ENCODE measurements around the gene GNS. TPM values are rescaled to one million over a fixed set of nuclear protein-coding genes. Genes with fewer than 3 reads are reported as not detected.

Gene GNS
- polyA plus RNA-seq, 1 donor from 2014 or later = 39.0 TPM

DNA sequence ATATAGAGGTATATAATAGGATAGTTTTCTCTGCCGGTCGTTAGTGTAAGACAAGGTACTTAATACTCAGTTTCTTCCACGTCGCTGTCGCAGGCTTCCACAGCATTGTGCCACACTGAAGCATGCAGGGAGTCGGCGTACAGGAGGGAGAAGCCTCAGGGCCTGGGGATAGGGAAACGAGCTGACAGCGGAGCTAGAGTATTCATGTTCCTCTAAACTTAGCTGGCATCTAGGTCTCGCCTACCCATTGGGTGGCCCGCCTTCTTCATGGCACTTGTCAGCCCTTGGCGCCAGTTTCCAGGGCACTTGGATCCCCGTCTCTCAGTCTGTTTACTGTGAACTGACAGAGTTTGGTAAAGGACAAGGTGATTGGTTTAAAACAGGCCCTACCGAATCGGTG, 73.6 kb downstream of the GNS start:
- H3K27ac ChIP-seq (ENCODE audit: low read length) = no peak overlapping the region
- TF ChIP-seq EZH2 (IDR thresholded peaks at IDR 0.05; ENCODE audit: borderline replicate concordance, insufficient read depth, low read length, poor library complexity, severe bottlenecking) = no peak
- TF ChIP-seq TAF1 (IDR thresholded peaks at IDR 0.05; ENCODE audit: low read depth) = no peak
- no peak for TF ChIP-seq MXI1 (conservative IDR thresholded peaks at IDR 0.05; ENCODE audit: poor library complexity, severe bottlenecking)
- TF ChIP-seq POLR2AphosphoS5 (IDR thresholded peaks at IDR 0.05) = no peak
- no peaks in the 10 kb centered on the region for H3K9me3 ChIP-seq (ENCODE audit: low read length)
- H3K27me3 ChIP-seq (ENCODE audit: insufficient read depth, low read depth, low read length) = no peaks in the 10 kb centered on the region
- H3K4me2 ChIP-seq (ENCODE audit: low read length) = no peak overlapping the region
- no peaks in the 10 kb centered on the region for H3F3A ChIP-seq (ENCODE audit: insufficient read depth, low read length, poor library complexity, severe bottlenecking)
- H3K9me2 ChIP-seq (ENCODE audit: insufficient read depth, low read length) = no peaks in the 10 kb centered on the region
- H3K4me3 ChIP-seq (ENCODE audit: low read length) = no peak overlapping the region
- no peaks in the 10 kb centered on the region for H4K20me1 ChIP-seq (ENCODE audit: insufficient read depth)
- H3K79me2 ChIP-seq (replicated peaks; ENCODE audit: insufficient read depth, low read length) = no peaks in the 10 kb centered on the region
- no peak overlapping the region for H2AFZ ChIP-seq (ENCODE audit: low read depth, low read length)
- H3K36me3 ChIP-seq (ENCODE audit: insufficient read depth, low read length) = no peaks in the 10 kb centered on the region
- H3K9ac ChIP-seq (ENCODE audit: low read length) = no peak overlapping the region

DNA sequence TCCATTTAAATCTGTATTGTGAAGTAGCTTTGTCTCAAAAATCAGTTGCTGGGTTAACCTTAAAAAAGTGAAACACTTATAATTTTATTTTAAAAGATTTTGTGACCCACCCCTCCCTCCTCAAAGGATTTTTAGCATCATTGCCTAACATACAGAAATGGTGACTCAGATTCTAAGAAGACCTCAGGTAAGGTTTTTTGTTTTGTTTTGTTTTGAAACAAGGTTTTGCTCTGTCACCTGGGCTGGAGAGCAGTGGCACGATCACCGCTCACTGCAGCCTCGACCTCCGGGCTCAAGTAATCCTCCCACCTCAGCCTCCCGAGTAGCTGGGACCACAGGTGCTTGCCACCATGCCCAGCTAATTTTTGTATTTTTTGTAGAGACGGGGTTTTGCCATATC, 74.2 kb downstream of the GNS start:
- Histone ChIP-seq H2AFZ (ENCODE audit: low read depth, low read length) (no peak overlapping the region), H3K27ac (ENCODE audit: low read length) (no peak overlapping the region), H3K9me3 (ENCODE audit: low read length) (no peaks in the 10 kb centered on the region), H3K4me3 (ENCODE audit: low read length) (no peak overlapping the region), H3F3A (ENCODE audit: insufficient read depth, low read length, poor library complexity, severe bottlenecking) (no peaks in the 10 kb centered on the region), H3K27me3 (ENCODE audit: insufficient read depth, low read depth, low read length) (no peaks in the 10 kb centered on the region), H3K4me2 (ENCODE audit: low read length) (no peak overlapping the region), H3K79me2 (replicated peaks; ENCODE audit: insufficient read depth, low read length) (no peaks in the 10 kb centered on the region), H4K20me1 (ENCODE audit: insufficient read depth) (no peaks in the 10 kb centered on the region), H3K9me2 (ENCODE audit: insufficient read depth, low read length) (no peaks in the 10 kb centered on the region), H3K36me3 (ENCODE audit: insufficient read depth, low read length) (no peaks in the 10 kb centered on the region), H3K9ac (ENCODE audit: low read length) (no peak overlapping the region)
- TF ChIP-seq EP300 (conservative IDR thresholded peaks at IDR 0.05; ENCODE audit: poor library complexity, severe bottlenecking) (no peak), CTCF (IDR thresholded peaks at IDR 0.05; ENCODE audit: poor library complexity, severe bottlenecking) (no peak), POLR2AphosphoS5 (IDR thresholded peaks at IDR 0.05) (no peak), SMC3 (conservative IDR thresholded peaks at IDR 0.05; ENCODE audit: poor library complexity) (no peak), REST (IDR thresholded peaks at IDR 0.05; ENCODE audit: borderline replicate concordance) (no peak), RAD21 (conservative IDR thresholded peaks at IDR 0.05) (no peak)
